ENCODE data around the gene ADISSP. TPM values are rescaled to one million over a fixed set of nuclear protein-coding genes. Genes with fewer than 3 reads are reported as not detected.

The ADISSP gene
- total and polyA plus RNA-seq, 2 donors (not counting 3 experiments of a cell fraction or from before 2014, with no cell fraction given), result 55.0 to 67.5 TPM

- H4K20me1 ChIP-seq (replicated peaks; ENCODE audit: control insufficient read depth, extremely low read depth, insufficient read depth, low read length), result no peaks in the 10 kb centered on the region
- TF ChIP-seq GATA2 (IDR thresholded peaks at IDR 0.05; ENCODE audit: insufficient read depth, insufficient read length, low read depth, low read length), result no peak
- no peak for TF ChIP-seq EZH2 (IDR thresholded peaks at IDR 0.05; ENCODE audit: borderline replicate concordance, low read depth, low read length, severe bottlenecking)
- TF ChIP-seq MAX (IDR thresholded peaks at IDR 0.05; ENCODE audit: insufficient read depth, insufficient read length), result peak; percentile 34
- TF ChIP-seq, protein P1, sequence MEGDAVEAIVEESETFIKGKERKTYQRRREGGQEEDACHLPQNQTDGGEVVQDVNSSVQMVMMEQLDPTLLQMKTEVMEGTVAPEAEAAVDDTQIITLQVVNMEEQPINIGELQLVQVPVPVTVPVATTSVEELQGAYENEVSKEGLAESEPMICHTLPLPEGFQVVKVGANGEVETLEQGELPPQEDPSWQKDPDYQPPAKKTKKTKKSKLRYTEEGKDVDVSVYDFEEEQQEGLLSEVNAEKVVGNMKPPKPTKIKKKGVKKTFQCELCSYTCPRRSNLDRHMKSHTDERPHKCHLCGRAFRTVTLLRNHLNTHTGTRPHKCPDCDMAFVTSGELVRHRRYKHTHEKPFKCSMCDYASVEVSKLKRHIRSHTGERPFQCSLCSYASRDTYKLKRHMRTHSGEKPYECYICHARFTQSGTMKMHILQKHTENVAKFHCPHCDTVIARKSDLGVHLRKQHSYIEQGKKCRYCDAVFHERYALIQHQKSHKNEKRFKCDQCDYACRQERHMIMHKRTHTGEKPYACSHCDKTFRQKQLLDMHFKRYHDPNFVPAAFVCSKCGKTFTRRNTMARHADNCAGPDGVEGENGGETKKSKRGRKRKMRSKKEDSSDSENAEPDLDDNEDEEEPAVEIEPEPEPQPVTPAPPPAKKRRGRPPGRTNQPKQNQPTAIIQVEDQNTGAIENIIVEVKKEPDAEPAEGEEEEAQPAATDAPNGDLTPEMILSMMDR (IDR thresholded peaks at IDR 0.05; ENCODE audit: extremely low read depth in 1 of 2, insufficient read depth in 1 of 2, low read depth in 1 of 2, low read length in 2 of 2), result peak; percentile 42 to 56
- no peak for TF ChIP-seq JUN (IDR thresholded peaks at IDR 0.05; ENCODE audit: borderline replicate concordance, insufficient read depth, insufficient read length, low read depth)
- peak; percentile 72 for TF ChIP-seq POLR2AphosphoS5 (IDR thresholded peaks at IDR 0.05; ENCODE audit: insufficient read depth, low read depth, low read length)
- TF ChIP-seq POLR2A (IDR thresholded peaks at IDR 0.05; ENCODE audit: low read depth, low read length), result peak; percentile 68
- H3K4me1 ChIP-seq (ENCODE audit: control insufficient read depth, extremely low read depth, insufficient read depth, low read length), result peaks cover 28% of the 10 kb centered on the region
- H3K27ac ChIP-seq (ENCODE audit: insufficient read depth, low read depth, low read length), result no peak within 1 kb of the TSS
- H3K9me1 ChIP-seq (replicated peaks; ENCODE audit: control insufficient read depth, extremely low read depth, insufficient read depth, low read length), result no peaks in the 10 kb centered on the region
- peaks cover 8 to 19% of the 10 kb centered on the region in 2 experiments for H3K27me3 ChIP-seq (ENCODE audit: control insufficient read depth in 2 of 2, insufficient read depth in 2 of 2, low read length in 2 of 2)
- no peak within 1 kb of the TSS for H3K9ac ChIP-seq (replicated peaks; ENCODE audit: extremely low read depth, insufficient read depth, low read length)
- ChIA-PET CTCF (interaction anchor here (0.6 to 2.0 kb wide), 20 partner anchors 13 to 304 kb away, joined by 3 to 32 read pairs (median 5); partner anchors contain the start of genes ADAM33, ADISSP, AP5S1 and CDC25B), POLR2A (interaction anchor here (0.5 to 0.7 kb wide), 2 partner anchors 15 to 73 kb away, joined by 3 to 4 read pairs; partner anchors contain the start of gene CDC25B)
- intact Hi-C loops (cut with micrococcal nuclease) (loop anchor here (1.0 kb wide), 4 partner anchors 13 to 105 kb away; no protein-coding TSS in a partner anchor), dilution Hi-C loops (cut with MboI; ENCODE audit: extremely low pct_ligation_motif_present, low sequenced_read_pairs) (no loop called here)
- H2AFZ ChIP-seq (ENCODE audit: low read depth, low read length), result no peak within 1 kb of the TSS
- BruUV-seq (replicated peaks), result no TSS peak
- peaks cover 31% of the 10 kb centered on the region for H3K79me2 ChIP-seq (ENCODE audit: control insufficient read depth, insufficient read depth, low read length)
- DNase-seq (ENCODE audit: low read depth, low spot score) (peak; percentile 90), FAIRE-seq (peak; percentile 99)
- H3K36me3 ChIP-seq (ENCODE audit: control insufficient read depth in 2 of 2, extremely low read depth in 1 of 2, insufficient read depth in 2 of 2, low read length in 2 of 2), result peaks cover 0 to 5% of the 10 kb centered on the region in 2 experiments
- peak within 1 kb of the TSS; percentile 19 for H3K4me2 ChIP-seq (ENCODE audit: insufficient read depth, low read length)
- H3K9me3 ChIP-seq (replicated peaks; ENCODE audit: control insufficient read depth, insufficient read depth, low read length), result no peaks in the 10 kb centered on the region
- H3K4me3 ChIP-seq (replicated peaks in 1 of 3; ENCODE audit: insufficient read depth in 1 of 3, low read depth in 1 of 3, low read length in 3 of 3), result peak within 1 kb of the TSS in 2 of 3 experiments; percentile 3 to 17
Measured at GRCh38 chr20:3781153-3781910, 13.8 kb upstream of the ADISSP start, which contains the start of gene SPEF1. TSS of gene SPEF1 (minus strand) at chr20:3781448. CDS start at chr20:3781287, 161 bp downstream.

Measured in endothelial cell of umbilical vein (primary cell).